SK-N-SH treated with all-trans-retinoic acid at 6 μM for 48 hours (cell line): ENCODE results near the gene TBC1D13.

ENCODE experiments used
- ATAC-seq: fragments of 200-7000 bp; cut with Tn5 transposase; 3 replicates; pipeline ENCODE4 v1.9.1; 2020; ENCODE audit warnings: mild to moderate bottlenecking, moderate library complexity
- ARNTL ChIP-seq: fragments of 450-650 bp; formaldehyde crosslinking; IDR thresholded peaks from 2 replicates; pipeline ENCODE4 v1.5.0; 2020; ENCODE audit warnings: low read depth, mild to moderate bottlenecking, moderate library complexity, borderline replicate concordance
- BACH2 ChIP-seq: fragments of 250-450 bp; sonication (Bioruptor Pico); IDR thresholded peaks from 2 replicates; pipeline ENCODE4 v1.9.0; 2021; ENCODE audit warnings: mild to moderate bottlenecking, borderline replicate concordance
- CSDC2 ChIP-seq: fragments of 250-450 bp; sonication (Bioruptor Pico); IDR thresholded peaks from 2 replicates; pipeline ENCODE4 v1.5.0; 2020; ENCODE audit warnings: mild to moderate bottlenecking, moderate library complexity
- GLIS3 ChIP-seq: fragments of 250-450 bp; sonication (Bioruptor Pico); IDR thresholded peaks from 2 replicates; pipeline ENCODE4 v1.5.0; 2020; ENCODE audit warnings: mild to moderate bottlenecking, moderate library complexity
- ISL1 ChIP-seq: fragments of 250-450 bp; sonication (Bioruptor Pico); IDR thresholded peaks from 2 replicates; pipeline ENCODE4 v2.1.2; 2022; ENCODE audit warnings: mild to moderate bottlenecking, moderate library complexity
- OSR1 ChIP-seq: fragments of 250-450 bp; sonication (Bioruptor Pico); IDR thresholded peaks from 2 replicates; pipeline ENCODE4 v1.8.0; 2022; ENCODE audit warnings: moderate library complexity, mild to moderate bottlenecking, inconsistent platforms
- PPARA ChIP-seq: fragments of 250-450 bp; sonication (Bioruptor Pico); IDR thresholded peaks from 2 replicates; pipeline ENCODE4 v1.5.0; 2020; ENCODE audit warnings: mild to moderate bottlenecking, borderline replicate concordance
- RARB ChIP-seq: fragments of 250-450 bp; sonication (Bioruptor Pico); IDR thresholded peaks from 2 replicates; pipeline ENCODE4 v1.8.0; 2021; ENCODE audit warnings: mild to moderate bottlenecking, moderate library complexity
- SNAI2 ChIP-seq: fragments of 250-450 bp; sonication (Bioruptor Pico); IDR thresholded peaks from 2 replicates; pipeline ENCODE4 v1.5.0; 2020; ENCODE audit warnings: mild to moderate bottlenecking, moderate library complexity
- TCF4 ChIP-seq: fragments of 250-450 bp; sonication (Bioruptor Pico); IDR thresholded peaks from 2 replicates; pipeline ENCODE4 v1.8.0; 2021; ENCODE audit warnings: mild to moderate bottlenecking, moderate library complexity, borderline replicate concordance
- TOX ChIP-seq: fragments of 250-450 bp; sonication (Bioruptor Pico); IDR thresholded peaks from 2 replicates; pipeline ENCODE4 v1.8.0; 2021; ENCODE audit warnings: mild to moderate bottlenecking, moderate library complexity, borderline replicate concordance
- ZC3H10 ChIP-seq: fragments of 250-450 bp; sonication (Bioruptor Pico); IDR thresholded peaks from 2 replicates; pipeline ENCODE4 v1.5.1; 2021; ENCODE audit warnings: mild to moderate bottlenecking, moderate library complexity
- ZFP3 ChIP-seq: fragments of 250-450 bp; sonication (Bioruptor Pico); IDR thresholded peaks from 2 replicates; pipeline ENCODE4 v1.5.0; 2020; ENCODE audit warnings: mild to moderate bottlenecking, moderate library complexity
- ZFP30 ChIP-seq: fragments of 450-650 bp; formaldehyde crosslinking; IDR thresholded peaks from 2 replicates; pipeline ENCODE4 v1.5.0; 2022; ENCODE audit warnings: mild to moderate bottlenecking, moderate library complexity
- ZNF565 ChIP-seq: fragments of 450-650 bp; formaldehyde crosslinking; conservative IDR thresholded peaks from 2 replicates; pipeline ENCODE4 v1.5.0; 2020; ENCODE audit warnings: low read depth, mild to moderate bottlenecking, moderate library complexity
- ZNF70 ChIP-seq: fragments of 450-650 bp; formaldehyde crosslinking; IDR thresholded peaks from 2 replicates; pipeline ENCODE4 v1.5.0; 2020; ENCODE audit warnings: mild to moderate bottlenecking, moderate library complexity
- ZNF8 ChIP-seq: fragments of 450-650 bp; formaldehyde crosslinking; IDR thresholded peaks from 2 replicates; pipeline ENCODE4 v1.5.0; 2020; ENCODE audit warnings: mild to moderate bottlenecking, moderate library complexity
- TF ChIP-seq, protein P1 (sequence below): fragments of 250-450 bp; sonication (Bioruptor Pico); IDR thresholded peaks from 2 replicates; pipeline ENCODE4 v1.5.0; 2020; ENCODE audit warnings: mild to moderate bottlenecking, moderate library complexity
- TF ChIP-seq, protein P2 (sequence below): fragments of 250-450 bp; sonication (Bioruptor Pico); IDR thresholded peaks from 2 replicates; pipeline ENCODE4 v1.8.0; 2020; ENCODE audit warnings: mild to moderate bottlenecking, moderate library complexity, borderline replicate concordance
- TF ChIP-seq, protein P3 (sequence below): fragments of 250-450 bp; sonication (Bioruptor Pico); IDR thresholded peaks from 2 replicates; pipeline ENCODE4 v1.8.0; 2021; ENCODE audit warnings: low read depth, mild to moderate bottlenecking, moderate library complexity, borderline replicate concordance
- TF ChIP-seq, protein P4 (sequence below): fragments of 250-450 bp; sonication (Bioruptor Pico); IDR thresholded peaks from 2 replicates; pipeline ENCODE4 v1.5.1; 2020; ENCODE audit warnings: low read depth, mild to moderate bottlenecking, moderate library complexity
- TF ChIP-seq, protein P5 (sequence below): fragments of 250-450 bp; sonication (Bioruptor Pico); IDR thresholded peaks from 2 replicates; pipeline ENCODE4 v1.5.1; 2021; ENCODE audit warnings: mild to moderate bottlenecking, moderate library complexity

TBC1D13 gene

DNA sequence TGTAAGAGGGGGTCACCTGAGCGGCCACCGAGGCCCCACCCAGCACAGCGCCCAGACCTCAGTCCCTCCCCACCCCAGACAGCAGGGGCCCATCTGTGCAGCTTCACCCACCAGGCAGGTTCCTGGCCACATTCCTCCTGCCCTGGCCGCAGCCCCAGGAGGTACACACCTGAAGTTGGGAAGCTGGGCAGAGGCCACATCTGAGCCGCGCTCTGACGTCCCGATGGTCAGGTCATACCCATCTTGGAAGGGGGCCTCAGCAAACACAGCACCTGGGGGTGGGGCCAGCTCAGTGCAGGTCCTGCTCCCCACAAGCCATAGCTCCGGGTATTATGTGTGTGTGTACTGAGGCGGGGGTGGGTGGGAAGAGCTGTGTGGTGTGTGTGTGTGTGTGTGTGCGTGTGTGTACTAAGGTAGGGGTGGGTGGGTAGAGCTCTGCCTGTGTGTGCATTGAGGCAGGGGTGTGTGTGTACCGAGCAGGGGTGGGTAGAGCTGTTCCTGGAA lies 36.9 kb downstream of the TBC1D13 start (continued):
- TF ChIP-seq, protein P1, sequence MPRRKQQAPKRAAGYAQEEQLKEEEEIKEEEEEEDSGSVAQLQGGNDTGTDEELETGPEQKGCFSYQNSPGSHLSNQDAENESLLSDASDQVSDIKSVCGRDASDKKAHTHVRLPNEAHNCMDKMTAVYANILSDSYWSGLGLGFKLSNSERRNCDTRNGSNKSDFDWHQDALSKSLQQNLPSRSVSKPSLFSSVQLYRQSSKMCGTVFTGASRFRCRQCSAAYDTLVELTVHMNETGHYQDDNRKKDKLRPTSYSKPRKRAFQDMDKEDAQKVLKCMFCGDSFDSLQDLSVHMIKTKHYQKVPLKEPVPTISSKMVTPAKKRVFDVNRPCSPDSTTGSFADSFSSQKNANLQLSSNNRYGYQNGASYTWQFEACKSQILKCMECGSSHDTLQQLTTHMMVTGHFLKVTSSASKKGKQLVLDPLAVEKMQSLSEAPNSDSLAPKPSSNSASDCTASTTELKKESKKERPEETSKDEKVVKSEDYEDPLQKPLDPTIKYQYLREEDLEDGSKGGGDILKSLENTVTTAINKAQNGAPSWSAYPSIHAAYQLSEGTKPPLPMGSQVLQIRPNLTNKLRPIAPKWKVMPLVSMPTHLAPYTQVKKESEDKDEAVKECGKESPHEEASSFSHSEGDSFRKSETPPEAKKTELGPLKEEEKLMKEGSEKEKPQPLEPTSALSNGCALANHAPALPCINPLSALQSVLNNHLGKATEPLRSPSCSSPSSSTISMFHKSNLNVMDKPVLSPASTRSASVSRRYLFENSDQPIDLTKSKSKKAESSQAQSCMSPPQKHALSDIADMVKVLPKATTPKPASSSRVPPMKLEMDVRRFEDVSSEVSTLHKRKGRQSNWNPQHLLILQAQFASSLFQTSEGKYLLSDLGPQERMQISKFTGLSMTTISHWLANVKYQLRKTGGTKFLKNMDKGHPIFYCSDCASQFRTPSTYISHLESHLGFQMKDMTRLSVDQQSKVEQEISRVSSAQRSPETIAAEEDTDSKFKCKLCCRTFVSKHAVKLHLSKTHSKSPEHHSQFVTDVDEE (CRISPR knock-in tag) = no peak
- TF ChIP-seq RARB (CRISPR knock-in tag) (no peak), GLIS3 (CRISPR knock-in tag) (no peak), TOX (no peak), OSR1 (CRISPR knock-in tag) (no peak), SNAI2 (no peak), ZC3H10 (CRISPR knock-in tag) (no peak), ZFP3 (CRISPR knock-in tag) (no peak), BACH2 (CRISPR knock-in tag) (no peak), ARNTL (no peak)

DNA sequence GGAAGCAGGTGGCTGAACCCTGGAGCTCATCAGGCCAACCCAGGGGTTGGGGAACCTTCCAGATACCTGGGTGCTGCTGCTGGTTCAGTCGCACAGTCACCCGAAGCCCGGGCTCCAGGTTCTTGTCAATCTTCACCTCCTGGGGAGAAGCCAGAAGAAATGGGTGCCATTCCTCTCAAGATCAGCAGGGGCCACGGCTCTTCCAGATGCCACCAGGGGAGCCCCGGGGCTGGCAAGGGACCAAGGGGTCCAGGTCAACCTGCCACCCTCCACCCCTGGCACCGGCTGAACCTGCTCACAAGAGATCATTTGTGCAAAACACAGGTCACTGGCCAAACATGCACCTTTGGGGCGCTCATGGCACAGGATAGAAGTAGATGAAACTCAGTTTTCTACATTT lies 37.9 kb downstream of the TBC1D13 start:
- no peak for ATAC-seq
- TF ChIP-seq TCF4 (CRISPR knock-in tag) = no peak
- no peak for TF ChIP-seq RARB (CRISPR knock-in tag)
- no peak for TF ChIP-seq ZNF8
- no peak for TF ChIP-seq ZC3H10 (CRISPR knock-in tag)
- TF ChIP-seq, protein P2, sequence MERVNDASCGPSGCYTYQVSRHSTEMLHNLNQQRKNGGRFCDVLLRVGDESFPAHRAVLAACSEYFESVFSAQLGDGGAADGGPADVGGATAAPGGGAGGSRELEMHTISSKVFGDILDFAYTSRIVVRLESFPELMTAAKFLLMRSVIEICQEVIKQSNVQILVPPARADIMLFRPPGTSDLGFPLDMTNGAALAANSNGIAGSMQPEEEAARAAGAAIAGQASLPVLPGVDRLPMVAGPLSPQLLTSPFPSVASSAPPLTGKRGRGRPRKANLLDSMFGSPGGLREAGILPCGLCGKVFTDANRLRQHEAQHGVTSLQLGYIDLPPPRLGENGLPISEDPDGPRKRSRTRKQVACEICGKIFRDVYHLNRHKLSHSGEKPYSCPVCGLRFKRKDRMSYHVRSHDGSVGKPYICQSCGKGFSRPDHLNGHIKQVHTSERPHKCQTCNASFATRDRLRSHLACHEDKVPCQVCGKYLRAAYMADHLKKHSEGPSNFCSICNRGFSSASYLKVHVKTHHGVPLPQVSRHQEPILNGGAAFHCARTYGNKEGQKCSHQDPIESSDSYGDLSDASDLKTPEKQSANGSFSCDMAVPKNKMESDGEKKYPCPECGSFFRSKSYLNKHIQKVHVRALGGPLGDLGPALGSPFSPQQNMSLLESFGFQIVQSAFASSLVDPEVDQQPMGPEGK (CRISPR knock-in tag) = no peak
- no peak for TF ChIP-seq ZFP30 (CRISPR knock-in tag)
- TF ChIP-seq PPARA = no peak
- no peak for TF ChIP-seq SNAI2
- no peak for TF ChIP-seq BACH2 (CRISPR knock-in tag)
- TF ChIP-seq, protein P3, sequence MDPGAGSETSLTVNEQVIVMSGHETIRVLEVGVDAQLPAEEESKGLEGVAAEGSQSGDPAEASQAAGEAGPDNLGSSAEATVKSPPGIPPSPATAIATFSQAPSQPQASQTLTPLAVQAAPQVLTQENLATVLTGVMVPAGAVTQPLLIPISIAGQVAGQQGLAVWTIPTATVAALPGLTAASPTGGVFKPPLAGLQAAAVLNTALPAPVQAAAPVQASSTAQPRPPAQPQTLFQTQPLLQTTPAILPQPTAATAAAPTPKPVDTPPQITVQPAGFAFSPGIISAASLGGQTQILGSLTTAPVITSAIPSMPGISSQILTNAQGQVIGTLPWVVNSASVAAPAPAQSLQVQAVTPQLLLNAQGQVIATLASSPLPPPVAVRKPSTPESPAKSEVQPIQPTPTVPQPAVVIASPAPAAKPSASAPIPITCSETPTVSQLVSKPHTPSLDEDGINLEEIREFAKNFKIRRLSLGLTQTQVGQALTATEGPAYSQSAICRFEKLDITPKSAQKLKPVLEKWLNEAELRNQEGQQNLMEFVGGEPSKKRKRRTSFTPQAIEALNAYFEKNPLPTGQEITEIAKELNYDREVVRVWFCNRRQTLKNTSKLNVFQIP (CRISPR knock-in tag) = no peak
- TF ChIP-seq ARNTL = no peak

DNA sequence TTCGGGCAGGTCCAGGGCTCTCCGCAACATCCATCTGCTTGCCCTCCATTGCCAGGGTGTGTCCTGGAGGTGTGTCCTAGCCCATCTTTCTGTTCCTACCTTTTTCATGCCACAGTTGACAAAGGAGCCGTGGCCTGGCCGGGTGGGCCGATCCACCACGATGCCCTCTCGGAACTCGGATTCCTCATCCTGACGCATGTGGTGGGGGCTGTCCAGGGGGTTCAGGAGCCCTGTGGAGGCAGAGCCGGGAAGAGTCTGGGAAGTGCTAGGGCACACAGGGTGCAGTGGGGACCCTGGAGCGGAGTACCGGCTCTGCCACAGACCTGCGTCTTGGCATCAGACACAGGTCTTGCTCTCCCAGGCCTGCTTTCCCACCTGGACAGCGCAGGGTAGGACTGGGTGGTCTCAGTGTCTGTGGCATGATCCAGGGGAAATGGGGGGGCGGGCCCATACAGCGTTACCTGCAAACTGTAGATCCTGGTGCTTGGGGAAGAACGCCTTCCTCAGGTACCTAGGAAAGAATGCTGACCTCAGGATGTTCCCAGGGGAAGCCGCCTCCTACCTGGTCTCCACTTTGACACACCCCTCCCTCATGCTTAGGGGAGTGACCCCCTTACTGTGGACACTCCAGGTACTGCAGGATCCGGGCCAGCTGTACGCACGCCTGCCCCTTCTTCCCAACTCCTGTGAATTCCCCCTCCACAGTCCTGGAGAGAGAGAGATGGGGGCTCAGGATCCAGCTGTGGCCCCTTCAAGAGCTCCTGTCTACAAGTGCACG lies 39.1 kb downstream of the TBC1D13 start:
- no peak for ATAC-seq
- TF ChIP-seq SNAI2 (no peak), TOX (no peak), ISL1 (no peak), ZFP3 (CRISPR knock-in tag) (no peak), ZFP30 (CRISPR knock-in tag) (no peak), OSR1 (CRISPR knock-in tag) (no peak), BACH2 (CRISPR knock-in tag) (no peak), ZNF565 (CRISPR knock-in tag) (no peak), TCF4 (CRISPR knock-in tag) (no peak), ARNTL (no peak), CSDC2 (CRISPR knock-in tag) (no peak), ZNF70 (CRISPR knock-in tag) (no peak), ZC3H10 (CRISPR knock-in tag) (no peak), PPARA (no peak), ZNF8 (no peak)
- TF ChIP-seq, protein P1 (CRISPR knock-in tag) = no peak
- TF ChIP-seq, protein P3 (CRISPR knock-in tag) = no peak
- TF ChIP-seq, protein P4, sequence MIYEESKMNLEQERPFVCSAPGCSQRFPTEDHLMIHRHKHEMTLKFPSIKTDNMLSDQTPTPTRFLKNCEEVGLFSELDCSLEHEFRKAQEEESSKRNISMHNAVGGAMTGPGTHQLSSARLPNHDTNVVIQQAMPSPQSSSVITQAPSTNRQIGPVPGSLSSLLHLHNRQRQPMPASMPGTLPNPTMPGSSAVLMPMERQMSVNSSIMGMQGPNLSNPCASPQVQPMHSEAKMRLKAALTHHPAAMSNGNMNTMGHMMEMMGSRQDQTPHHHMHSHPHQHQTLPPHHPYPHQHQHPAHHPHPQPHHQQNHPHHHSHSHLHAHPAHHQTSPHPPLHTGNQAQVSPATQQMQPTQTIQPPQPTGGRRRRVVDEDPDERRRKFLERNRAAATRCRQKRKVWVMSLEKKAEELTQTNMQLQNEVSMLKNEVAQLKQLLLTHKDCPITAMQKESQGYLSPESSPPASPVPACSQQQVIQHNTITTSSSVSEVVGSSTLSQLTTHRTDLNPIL (CRISPR knock-in tag) = no peak
- TF ChIP-seq, protein P5, sequence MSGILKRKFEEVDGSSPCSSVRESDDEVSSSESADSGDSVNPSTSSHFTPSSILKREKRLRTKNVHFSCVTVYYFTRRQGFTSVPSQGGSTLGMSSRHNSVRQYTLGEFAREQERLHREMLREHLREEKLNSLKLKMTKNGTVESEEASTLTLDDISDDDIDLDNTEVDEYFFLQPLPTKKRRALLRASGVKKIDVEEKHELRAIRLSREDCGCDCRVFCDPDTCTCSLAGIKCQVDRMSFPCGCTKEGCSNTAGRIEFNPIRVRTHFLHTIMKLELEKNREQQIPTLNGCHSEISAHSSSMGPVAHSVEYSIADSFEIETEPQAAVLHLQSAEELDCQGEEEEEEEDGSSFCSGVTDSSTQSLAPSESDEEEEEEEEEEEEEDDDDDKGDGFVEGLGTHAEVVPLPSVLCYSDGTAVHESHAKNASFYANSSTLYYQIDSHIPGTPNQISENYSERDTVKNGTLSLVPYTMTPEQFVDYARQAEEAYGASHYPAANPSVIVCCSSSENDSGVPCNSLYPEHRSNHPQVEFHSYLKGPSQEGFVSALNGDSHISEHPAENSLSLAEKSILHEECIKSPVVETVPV (CRISPR knock-in tag) = no peak
